HG03520 (cell line): ENCODE measurements around the gene ECT2L.

ENCODE experiments used
- ATAC-seq: cut with Tn5 transposase; IDR thresholded peaks from one replicate; pipeline ENCODE4 v1.9.1; 2021; ENCODE audit warnings: mild to moderate bottlenecking, moderate library complexity; ENCODE audit not compliant: unreplicated experiment

The ECT2L gene

DNA sequence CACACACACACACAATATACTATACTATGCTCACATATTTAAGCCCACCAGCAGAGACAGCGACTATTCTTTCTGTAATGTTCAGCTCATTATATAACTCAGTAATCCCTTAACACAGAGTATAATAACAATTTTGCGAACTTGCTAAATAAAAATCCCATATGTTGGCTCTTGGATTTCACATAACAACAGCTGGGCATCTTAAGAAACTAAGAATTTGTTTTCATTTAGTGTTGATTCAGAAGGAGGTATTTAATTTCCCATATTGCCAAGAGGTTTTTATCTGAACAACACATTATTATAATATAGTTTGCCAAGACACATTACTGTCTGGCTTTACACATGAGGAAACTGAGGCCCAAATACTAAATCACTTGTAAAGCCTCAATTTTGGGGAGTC lies 7.4 kb downstream of the ECT2L start:
- ATAC-seq: no peak

DNA sequence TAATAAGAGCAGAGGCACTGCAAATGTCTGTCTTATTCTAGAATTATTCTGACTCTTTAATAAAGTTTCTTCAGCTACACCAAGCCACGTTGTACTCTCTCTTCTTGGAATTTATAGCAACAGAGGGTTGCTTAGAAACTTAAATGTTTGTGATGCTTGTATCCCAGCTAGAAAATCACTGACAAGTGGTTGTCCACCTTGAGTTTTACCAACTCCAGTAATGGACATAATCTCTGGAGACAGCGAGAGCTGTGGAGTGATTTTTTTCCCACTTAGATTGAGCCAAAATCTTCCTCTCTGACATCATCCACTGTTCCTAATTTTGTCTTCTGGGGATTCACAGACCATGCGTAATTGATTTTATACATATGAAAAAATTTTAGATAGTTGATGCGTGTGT lies 8.0 kb downstream of the ECT2L start:
- no peak for ATAC-seq

DNA sequence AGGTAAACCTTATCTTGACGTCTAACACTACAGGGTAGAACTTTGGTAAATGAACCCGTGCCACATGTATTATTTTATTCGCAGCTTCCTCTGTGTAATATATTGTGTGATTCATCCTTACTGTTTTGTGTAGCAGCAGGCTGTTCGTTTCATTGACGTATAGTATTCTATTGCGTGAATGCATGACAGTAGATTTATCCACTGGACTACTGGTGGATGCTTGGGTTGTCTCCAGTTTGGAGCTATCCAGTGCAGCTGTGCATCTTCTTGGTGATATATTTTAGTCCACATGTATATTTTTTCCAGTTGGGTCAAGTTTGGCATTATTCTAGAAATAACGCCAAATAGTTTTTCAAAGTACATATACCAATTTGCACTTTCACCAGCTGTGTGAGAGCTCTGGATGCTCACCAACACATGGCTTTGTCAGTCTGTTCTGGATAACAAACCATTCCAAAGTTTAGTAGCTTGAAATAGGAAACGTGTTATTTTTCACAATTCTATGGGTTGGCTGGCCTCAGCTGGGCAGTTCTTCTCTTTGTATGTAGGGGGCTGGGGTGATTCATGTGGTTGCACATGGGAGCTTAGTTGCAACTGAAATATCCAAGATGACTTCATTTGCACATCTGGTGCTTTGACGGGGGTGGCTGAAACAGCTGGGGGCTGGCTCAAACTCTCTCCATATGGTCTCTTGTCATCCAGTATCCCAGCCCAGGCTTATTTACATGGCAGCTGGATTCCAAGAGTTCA lies 9.3 kb downstream of the ECT2L start:
- no peak for ATAC-seq

DNA sequence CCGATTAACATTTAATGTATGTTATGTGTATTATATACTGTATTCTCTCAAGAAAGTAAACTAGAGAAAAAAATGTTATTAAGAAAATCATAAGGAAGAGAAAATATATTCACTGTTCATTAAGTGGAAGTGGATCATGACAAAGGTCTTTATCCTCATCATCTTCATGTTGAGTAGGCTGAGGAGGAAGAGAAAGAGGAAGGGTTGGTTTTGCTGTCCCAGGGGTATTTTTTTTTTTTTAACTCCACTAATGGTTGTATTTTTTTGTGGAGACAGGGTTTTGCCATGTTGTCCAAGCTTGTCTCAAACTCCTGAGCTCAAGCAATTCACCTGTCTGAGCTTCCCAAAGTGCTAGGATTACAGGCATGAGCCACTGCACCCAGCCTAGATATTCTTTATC lies 11.0 kb downstream of the ECT2L start:
- no peak for ATAC-seq

DNA sequence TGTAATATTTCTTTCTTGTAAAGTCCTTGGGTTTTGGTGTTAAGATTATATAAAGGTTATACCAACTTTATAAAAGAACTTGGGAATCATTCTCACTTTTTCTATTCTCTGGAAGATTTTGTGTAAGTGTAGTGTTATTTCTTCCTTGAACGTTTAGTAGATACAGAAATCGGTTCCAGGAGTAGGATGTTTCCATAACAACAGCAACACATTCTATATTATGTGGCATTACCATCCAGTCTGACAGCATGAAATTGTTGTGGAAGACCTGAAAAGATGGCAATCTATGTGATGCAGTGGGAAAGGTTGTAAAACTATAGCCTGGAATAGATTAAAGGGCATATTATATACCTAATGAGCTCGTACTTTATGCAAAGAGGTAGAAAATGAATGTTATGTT lies 13.8 kb downstream of the ECT2L start:
- ATAC-seq: no peak

DNA sequence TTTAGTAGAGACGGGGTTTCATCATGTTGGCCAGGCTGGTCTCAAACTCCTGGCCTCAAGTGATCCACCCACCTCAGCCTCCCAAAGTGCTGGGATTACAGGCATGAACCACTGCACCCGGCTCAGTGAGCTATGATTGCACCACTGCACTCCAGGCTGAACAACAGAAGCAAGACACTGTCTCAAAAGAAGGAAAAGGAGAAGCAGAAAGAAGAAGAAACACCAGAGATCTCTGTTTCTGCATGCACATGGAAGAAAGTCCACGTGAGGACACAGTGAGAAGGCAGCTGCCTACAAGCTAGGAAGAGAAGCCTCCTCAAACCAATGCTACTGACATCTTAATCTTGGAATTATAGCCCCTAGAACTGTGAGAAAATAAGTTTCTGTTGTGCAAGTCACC lies 16.0 kb downstream of the ECT2L start:
- ATAC-seq: no peak

DNA sequence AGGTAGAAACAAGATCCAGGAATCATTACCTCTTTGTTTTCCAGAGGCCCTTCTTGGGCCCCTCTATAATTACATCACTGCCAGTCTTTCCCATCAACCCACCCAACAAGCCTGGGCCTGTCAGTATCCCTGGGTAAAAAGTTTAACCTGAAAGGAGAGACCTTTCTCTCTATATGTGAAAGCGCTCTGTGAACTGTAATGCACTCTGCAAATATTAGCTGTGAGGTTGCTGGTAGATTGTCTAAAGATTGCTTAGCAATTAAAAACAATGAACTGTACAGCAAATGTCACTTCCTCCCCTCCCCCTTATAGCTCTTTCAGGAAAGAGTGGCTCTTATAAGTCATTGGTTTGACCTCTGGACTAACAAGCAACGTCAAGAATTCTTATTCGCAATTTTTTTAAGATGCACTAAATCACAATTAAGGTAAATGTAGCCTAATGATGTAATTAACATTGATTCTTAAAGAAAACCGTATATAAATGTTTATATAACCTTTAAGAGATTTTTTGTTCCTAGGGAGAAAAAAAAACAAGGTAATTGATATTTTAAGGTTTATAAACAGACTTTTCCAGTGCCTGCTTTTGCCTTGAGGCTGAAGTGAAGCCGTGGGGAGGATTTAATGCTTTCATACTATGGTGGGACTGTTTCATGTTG lies 18.4 kb downstream of the ECT2L start:
- no peak for ATAC-seq

DNA sequence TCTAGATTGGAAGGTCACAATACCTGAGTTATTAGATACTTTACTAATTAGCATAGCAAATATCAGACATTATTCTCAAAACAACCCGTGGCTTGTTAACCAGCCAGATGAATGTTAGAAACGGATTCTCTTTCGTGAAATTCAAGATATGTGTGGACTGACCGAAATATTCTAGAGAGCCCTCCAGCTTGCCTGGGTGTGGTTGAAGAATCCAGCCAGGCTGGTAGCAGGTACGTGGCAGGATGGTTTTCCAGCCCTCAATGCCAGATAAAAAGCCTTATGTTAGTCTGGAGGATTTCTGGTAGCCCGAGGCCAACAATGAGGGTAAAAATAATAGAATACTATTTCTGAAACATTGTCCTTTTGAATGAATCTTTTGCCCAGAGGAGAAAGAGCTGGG lies 19.3 kb downstream of the ECT2L start:
- ATAC-seq: no peak

DNA sequence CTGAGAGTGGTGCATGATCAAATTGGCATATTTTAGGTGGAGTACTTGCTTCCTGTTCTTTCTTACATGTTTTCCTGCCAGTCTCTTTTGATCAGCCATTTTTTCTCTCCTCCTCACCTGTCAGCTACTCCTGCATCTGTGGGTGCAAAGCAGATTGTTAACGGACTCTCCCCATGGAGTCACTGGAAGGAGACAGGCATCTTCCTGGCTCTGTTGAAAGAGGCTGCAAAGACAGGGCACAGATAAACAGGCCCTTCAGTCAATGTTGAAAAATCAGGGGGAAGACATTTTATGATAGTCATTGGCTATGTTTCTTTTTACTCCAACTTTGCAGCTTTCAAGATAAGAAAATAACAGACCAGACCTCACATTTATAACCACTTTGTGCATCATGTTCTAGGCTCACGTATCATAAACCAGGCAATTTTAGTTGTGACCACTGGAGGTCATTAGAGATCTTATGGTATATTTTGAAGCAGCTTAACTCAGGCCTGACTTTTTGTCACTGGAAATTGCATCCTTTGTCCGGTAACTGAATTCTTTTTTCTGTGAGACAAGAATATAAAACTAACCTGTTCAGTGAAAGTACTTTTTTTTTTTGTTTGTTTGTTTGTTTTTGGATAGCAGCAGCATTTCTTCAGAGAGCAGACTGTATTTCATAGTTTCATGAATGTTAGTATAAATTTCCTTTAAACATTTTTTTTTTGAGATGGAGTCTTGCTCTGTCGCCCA lies 20.1 kb downstream of the ECT2L start:
- ATAC-seq: peak; percentile 52

DNA sequence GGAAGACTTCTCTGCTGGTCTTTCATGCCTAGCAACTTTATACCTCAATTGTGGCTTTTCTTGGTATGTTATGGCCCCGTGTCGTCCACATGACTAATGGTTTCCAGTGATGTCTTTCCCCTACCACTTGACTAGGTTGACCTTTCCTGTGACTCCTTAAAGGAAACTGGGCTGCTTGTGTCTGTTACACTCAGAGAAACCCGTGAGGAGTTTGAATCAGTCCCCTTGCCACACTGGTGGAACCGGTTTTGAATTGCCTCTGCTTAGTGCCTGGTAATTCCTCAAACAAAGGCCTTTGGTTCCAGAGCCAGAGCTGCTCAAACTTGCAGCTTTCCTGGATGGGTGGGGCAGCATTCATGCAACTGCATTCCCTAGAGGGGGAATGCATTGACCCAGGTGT lies 21.9 kb downstream of the ECT2L start:
- ATAC-seq: no peak

DNA sequence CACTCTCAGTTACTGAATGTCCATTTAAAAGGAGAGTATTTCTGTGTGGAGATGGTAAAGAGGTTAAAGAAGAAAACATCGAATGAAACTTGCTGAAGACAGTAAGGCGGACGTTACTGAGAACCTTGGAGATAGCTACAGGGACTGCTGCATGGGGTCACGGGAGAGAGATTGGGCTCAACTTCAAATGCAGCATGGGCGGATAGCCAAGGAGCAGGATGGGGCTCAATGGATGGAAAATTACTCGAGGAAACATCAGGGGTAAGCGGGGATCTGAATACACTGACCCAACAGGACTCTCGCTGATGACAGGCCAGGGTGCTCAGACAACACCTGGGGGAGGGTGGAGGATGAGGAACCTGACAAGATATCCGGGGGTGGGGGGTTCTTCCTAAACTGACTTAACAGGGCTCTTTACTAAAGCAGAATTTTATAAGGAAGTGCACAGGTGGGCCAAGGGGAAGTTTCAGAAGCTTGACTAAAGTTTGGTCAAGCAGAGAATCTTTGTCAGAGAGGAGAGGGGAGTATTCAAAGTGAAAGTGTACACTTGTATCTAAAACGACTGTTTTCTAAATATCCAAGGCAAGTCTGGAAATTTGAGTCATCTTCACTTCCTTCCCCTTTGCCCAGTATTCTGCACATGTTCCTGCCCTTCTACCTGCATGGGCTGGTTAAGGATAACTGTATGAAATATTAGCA lies 22.8 kb downstream of the ECT2L start:
- ATAC-seq: peak; percentile 59

DNA sequence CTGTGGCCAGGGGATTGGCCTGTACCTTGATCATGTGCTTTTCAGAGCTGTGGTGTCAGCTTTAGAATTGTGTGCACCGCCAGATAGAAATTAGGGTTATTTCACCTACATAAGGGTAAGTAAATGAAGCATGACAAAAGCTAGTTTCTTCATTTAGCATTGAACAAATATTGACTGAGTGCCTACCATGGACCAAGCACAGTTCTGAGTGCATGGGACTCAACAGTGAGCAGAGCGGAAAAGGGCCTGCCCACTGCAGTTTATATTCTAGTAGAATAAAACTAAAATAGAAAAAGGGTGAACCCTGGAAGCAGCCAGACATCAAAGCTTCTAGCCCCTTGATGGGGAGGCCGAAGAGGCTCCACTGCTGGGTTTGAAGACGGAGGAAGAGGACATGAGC lies 25.6 kb downstream of the ECT2L start:
- ATAC-seq: no peak

DNA sequence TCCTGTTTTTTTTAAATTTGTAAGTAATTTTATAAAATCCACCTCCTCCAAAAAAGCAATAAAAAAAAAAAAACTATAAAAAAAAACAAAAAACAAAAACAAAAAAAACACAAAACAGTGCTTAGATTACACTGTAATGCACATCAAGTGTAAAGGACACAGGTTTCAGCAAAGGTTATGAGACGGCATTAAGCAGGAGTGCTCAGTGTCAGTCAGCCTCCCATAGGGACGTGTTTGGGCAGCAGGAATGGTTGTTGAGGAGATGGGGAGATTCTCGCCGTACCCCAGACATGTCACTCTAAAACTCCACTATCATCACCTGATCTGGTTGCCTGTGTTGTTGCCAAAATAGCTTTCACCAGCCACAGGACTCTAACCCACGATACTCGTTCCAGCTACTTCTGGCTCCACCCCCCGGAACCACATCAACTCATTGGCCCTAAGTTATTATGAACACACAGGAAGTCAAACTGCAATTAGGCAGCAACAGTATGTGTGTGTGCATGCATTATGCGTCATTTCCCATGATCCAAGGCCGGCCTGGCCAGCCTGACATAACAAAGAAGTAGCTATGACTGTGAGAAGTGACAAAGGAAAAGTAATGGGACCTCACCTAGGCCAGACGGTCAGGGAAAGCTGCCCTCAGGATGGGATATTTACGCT lies 28.7 kb downstream of the ECT2L start:
- no peak for ATAC-seq

DNA sequence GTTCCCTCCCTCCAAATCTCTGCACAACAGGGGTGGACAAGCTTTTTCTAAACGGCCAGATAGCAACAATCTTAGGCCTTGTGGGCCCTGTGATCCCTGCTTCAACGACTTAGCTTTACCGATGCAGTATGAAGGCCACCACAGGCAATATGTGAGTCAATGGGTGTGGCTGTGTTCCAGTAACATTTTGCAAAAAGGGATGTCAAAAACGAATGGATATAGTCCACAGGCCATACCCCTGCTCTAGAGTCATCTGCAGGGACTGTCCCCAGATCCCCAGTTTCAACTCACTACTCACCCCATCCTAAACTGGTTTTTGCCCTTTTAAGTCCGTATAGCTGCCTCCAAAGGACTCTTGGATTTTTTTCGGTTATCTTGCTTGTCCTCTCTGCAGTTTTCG lies 34.4 kb downstream of the ECT2L start:
- ATAC-seq: no peak

DNA sequence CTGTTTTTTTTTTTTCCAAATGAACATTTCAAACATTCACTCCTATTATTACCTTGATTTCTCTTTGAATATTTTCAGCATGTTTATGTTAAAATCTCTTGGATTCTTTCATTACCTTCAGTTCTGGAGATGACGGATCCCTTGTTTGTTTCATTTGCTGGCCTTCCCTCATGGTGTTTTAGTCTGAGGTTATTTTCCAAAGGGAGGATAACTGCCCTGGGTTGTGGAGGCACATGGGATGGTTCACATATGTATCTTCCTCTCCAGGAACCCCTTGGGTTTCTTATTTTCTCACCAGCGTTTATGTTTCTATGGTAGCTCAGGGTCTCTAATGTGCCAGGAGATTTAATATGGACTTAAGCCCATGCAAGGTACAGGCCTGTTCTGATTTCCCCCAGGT lies 36.3 kb downstream of the ECT2L start:
- no peak for ATAC-seq

DNA sequence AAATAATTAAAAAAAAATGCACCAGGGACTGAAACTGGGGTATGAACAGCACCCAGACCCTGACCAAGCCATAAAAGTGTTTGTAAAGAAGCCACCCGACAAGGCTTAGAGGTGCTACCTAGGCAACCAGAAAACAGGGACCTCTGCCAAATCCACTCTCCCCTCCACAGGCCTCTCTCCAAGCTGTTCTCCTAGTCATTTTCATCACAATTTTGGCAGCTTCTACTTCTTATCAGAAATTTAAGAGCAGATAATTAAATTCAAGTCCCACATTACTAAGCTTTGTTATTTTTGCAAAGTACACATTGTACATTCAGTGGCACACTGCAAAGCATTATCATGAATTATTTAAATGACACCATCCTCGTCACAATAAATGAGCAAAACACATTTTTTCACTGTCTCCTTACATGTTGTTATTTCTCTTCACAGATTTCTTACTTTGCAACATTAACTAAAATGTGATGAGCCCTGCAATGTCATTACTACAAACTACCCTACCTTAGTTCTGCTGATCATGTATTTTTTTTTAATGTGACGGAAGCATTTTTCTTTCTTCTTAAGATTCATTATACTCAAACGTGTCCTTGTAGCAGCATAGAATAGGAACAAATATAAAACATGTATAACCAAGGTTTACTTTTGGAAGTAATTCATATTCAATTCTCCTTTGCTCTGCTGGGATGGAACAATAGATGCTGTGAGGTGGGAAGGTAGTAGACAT lies 38.1 kb downstream of the ECT2L start:
- ATAC-seq: no peak

DNA sequence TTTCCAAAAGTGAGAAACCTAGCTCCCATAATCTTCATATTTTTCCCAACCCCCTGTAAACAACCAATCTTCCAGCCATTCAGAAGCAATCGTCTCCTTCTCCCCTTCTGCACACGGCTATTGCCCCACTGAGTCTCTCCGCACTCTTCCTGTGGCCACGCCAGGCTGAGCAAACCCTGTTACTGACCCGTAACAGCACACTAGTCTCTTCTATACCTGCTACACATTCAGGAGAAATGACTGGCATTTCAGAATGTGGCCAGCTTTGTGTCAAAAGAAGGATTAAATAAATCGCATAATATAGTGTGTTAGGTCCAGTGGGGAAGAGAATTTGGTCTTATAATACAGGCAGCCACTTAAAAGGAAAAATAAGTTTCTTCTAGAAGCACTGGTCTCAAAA lies 41.4 kb downstream of the ECT2L start:
- no peak for ATAC-seq

DNA sequence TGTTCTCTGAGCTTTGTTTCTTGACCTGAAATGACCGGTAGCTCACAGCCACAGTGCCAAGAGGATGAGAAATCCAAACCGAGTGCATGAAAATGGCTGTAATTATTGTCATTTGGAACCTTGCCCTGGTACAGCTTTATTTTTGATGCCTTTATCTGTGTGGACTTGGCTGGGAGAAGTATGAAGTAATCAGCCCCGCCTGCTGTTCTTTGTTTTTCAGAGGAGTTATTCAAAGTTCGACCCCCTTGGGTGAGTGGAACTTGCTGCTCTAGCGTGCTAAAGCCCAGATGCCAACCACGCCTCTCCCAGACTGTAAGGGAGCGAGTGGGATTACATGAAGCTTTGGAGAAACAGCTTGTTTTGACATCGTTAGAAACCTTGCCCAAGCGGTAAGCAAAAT lies 48.3 kb downstream of the ECT2L start:
- ATAC-seq: no peak

DNA sequence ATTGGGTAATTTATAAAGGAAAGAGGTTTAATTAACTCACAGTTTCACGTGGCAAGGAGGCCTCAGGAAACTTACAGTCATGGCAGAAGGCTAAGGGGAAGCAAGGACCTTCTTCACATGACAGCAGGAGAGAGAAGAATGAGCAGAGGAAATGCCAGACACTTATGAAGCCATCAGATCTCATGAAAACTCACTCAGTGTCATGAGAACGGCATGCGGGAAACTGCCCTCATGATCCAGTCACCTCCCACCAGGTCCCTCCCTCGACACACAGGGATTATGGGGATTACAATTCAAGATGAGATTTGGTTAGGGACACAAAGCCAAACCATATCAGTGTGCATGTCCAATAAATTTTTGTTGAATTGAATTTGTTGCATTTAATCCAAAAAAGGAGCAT lies 52.0 kb downstream of the ECT2L start:
- ATAC-seq: no peak

DNA sequence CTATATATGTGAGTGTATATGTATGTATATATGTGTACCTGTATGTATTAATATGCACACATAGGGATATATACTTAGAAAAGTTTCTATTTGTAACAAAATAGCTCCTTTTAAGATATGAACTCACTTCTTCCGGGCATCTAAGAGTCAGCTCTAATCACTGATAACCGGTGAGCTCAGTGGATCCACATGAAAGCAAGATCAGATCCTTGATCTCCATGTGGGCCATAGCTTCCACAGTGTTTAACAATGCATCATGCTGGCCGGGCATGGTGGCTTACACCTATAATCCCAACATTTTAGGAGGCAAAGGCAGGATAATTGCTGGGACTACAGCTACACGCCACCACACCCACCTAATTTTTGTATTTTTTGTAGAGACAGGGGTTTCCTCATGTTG lies 52.6 kb downstream of the ECT2L start:
- ATAC-seq: no peak
